ENCODE data around the gene SLC5A10. TPM values are rescaled to one million over a fixed set of nuclear protein-coding genes. Genes with fewer than 3 reads are reported as not detected.

Gene SLC5A10
- total RNA-seq, 6 experiments from 2014 or later, result 0.07 to 0.14 TPM; not detected in 4

DNA sequence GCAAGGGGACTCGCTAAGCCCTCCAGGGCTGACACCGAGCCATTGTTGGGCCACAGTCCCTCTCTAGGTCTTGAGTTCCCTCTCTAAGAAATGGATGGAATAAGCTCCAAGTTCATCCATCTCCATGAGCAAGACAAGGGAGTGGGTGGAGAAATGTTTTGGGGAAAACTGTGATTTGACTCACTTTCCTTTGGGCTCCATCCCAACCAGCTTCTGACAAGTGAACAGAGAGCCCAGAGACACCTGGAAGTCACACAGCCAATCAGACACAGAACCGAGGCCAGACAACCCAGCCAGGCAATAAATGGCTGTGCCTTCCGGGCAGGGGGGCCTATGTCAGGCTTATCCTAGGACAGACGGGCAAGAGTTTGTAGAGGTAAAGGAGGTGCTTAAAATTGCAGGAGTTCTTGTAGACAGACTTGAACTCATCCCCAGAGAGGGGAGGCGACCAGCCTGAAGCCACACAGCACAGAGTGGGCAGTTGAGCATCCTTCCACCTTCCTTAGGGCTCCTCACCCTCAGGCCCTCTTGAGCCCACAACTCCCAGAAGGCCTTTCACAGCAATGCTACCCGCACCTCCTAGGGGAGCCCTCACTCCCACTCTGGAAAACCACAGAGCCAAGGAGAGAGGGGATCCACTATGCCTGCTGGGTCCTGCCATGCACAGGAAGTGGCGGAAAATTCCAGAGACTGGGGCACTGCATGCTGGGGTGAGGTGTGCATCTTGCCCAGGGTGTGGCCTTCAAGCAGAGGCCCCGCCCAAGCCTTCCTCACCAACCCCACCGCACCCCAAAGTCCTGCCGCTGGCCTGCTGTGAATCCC lies 62.1 kb downstream of the SLC5A10 start:
- H3K4me3 ChIP-seq, result no peak overlapping the region
- no peaks in the 10 kb centered on the region for H3K36me3 ChIP-seq
- intact Hi-C loops (cut with DNase I), result no loop called here
- H3K4me1 ChIP-seq, result no peaks in the 10 kb centered on the region
- H3K9me3 ChIP-seq, result no peaks in the 10 kb centered on the region
- no peak overlapping the region for H3K27ac ChIP-seq
- WGBS (ENCODE audit: insufficient coverage, low coverage, low lambda C conversion rate, missing lambda C conversion rate), result 100% methylated on average over 4 of the region's 11 CpGs
- H3K27me3 ChIP-seq, result no peaks in the 10 kb centered on the region
- ATAC-seq (no peak), DNase-seq (peak in 1 of 3 donors; percentile 12)
- TF ChIP-seq POLR2A (IDR thresholded peaks at IDR 0.05), result no peak
- TF ChIP-seq, protein P1, sequence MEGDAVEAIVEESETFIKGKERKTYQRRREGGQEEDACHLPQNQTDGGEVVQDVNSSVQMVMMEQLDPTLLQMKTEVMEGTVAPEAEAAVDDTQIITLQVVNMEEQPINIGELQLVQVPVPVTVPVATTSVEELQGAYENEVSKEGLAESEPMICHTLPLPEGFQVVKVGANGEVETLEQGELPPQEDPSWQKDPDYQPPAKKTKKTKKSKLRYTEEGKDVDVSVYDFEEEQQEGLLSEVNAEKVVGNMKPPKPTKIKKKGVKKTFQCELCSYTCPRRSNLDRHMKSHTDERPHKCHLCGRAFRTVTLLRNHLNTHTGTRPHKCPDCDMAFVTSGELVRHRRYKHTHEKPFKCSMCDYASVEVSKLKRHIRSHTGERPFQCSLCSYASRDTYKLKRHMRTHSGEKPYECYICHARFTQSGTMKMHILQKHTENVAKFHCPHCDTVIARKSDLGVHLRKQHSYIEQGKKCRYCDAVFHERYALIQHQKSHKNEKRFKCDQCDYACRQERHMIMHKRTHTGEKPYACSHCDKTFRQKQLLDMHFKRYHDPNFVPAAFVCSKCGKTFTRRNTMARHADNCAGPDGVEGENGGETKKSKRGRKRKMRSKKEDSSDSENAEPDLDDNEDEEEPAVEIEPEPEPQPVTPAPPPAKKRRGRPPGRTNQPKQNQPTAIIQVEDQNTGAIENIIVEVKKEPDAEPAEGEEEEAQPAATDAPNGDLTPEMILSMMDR (IDR thresholded peaks at IDR 0.05), result no peak

DNA sequence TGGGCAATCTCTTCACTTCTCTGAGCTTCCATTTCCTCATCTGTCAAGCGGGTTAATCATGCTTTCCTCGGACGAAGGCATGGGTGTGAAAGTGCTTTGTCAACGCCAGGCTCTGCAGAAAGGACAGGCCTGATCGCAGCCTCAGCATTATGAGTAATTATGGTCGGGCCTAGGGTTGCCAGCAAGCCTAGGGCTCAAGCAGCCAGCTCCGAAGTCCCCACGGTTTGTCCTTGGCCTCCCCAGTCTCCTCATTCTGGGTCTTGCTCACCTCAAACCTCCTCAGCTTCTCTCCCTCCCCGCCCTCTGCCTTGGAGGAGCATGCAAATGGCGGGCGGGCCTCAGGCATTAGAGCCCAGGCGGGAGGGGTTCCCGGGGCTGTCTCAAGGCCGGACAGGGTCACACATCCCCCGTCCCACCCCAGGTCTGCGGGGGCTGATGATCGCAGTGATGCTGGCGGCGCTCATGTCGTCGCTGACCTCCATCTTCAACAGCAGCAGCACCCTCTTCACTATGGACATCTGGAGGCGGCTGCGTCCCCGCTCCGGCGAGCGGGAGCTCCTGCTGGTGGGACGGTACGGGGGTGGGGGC lies 62.8 kb downstream of the SLC5A10 start:
- Histone ChIP-seq H3K27me3 (no peaks in the 10 kb centered on the region), H3K9me3 (no peaks in the 10 kb centered on the region), H3K4me3 (no peak overlapping the region), H3K27ac (no peak overlapping the region), H3K36me3 (no peaks in the 10 kb centered on the region), H3K4me1 (no peaks in the 10 kb centered on the region)
- no peak for TF ChIP-seq POLR2A (IDR thresholded peaks at IDR 0.05)
- TF ChIP-seq, protein P1 (IDR thresholded peaks at IDR 0.05), result no peak
- DNase-seq, result peak in 1 of 3 donors; percentile 44
- WGBS (ENCODE audit: insufficient coverage, low coverage, low lambda C conversion rate, missing lambda C conversion rate), result 83% methylated on average over 18 of the region's 29 CpGs
- ATAC-seq, result no peak
- intact Hi-C loops (cut with DNase I), result no loop called here

DNA sequence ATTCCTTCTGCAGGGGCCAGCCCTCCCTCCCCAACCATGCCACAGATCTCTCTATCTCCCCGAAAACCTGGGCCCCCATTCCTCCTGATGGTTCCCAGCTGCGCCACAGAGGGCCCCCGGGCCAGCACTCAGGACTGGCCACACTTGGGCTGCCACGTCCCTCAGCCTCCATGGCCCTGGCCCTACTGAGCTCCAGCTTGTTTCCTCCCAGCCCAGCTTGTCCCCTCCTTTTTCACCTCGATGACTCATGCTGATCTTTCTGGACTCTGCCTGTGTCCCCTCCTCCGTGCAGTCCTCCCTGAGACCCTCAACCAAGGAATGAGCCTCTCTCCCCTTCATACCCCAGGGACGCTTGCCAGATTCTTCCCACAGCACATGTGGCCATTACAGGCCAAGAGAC lies 63.5 kb downstream of the SLC5A10 start:
- no peaks in the 10 kb centered on the region for H3K27me3 ChIP-seq
- H3K27ac ChIP-seq, result no peak overlapping the region
- no peak for ATAC-seq
- no peaks in the 10 kb centered on the region for H3K9me3 ChIP-seq
- H3K4me1 ChIP-seq, result no peaks in the 10 kb centered on the region
- no peaks in the 10 kb centered on the region for H3K36me3 ChIP-seq
- WGBS (ENCODE audit: insufficient coverage, low coverage, low lambda C conversion rate, missing lambda C conversion rate), result 91% methylated on average over 4 of the region's 7 CpGs
- TF ChIP-seq POLR2A (IDR thresholded peaks at IDR 0.05), result no peak
- TF ChIP-seq, protein P1 (IDR thresholded peaks at IDR 0.05), result no peak
- no peak overlapping the region for H3K4me3 ChIP-seq
- intact Hi-C loops (cut with DNase I), result no loop called here
- peak in 1 of 3 donors; percentile 17 for DNase-seq

DNA sequence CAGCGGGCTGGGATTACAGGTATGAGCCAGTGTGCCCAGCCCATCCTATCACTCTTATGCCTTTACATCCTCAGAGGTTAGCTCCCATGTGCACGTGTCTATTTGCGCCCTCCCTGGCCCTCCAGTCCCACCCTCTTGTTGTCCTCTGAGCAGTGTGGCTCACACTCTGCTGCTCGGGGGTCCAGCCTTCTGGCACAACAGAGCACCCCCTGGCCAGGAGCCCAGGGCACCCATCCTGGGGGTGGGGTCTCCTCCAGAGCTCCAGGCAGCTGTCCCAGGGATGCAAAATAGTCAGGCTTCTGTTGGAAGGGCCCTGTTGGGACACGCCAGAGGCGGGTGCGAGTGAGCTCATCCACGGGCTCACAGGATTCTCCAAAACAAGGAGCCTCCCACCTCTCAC lies 64.3 kb downstream of the SLC5A10 start:
- Histone ChIP-seq H3K4me1 (no peaks in the 10 kb centered on the region), H3K27me3 (no peaks in the 10 kb centered on the region), H3K4me3 (no peak overlapping the region), H3K36me3 (no peaks in the 10 kb centered on the region), H3K9me3 (no peaks in the 10 kb centered on the region), H3K27ac (no peak overlapping the region)
- intact Hi-C loops (cut with DNase I), result no loop called here
- no peak for TF ChIP-seq POLR2A (IDR thresholded peaks at IDR 0.05)
- TF ChIP-seq, protein P1 (IDR thresholded peaks at IDR 0.05), result no peak
- DNase-seq (peak in 1 of 3 donors; percentile 14), ATAC-seq (no peak)
- WGBS (ENCODE audit: insufficient coverage, low coverage, low lambda C conversion rate, missing lambda C conversion rate), result 100% methylated on average over 2 of the region's 8 CpGs
